ENCODE data around the gene DDX24.

DNA sequence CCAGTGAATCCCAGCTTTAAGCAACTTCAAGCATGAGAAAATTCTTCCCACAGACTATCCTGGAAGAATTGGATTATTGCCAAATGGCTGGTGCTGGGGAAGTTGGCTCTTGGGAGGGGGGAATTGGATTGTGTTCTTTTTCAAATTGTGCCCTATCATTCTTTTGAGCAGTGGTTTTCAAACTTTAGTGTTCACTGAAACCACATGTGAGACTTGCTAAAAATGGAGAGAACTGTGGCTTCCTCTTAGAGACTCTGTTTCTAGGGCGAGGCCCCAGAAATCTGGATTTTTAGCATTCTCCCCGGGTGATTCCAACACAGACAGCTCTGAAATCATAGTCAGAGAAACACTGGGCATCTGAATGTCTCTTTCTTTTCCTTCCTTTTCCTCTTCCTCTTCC, 69.2 kb downstream of the DDX24 start:
- TF ChIP-seq, protein P1, sequence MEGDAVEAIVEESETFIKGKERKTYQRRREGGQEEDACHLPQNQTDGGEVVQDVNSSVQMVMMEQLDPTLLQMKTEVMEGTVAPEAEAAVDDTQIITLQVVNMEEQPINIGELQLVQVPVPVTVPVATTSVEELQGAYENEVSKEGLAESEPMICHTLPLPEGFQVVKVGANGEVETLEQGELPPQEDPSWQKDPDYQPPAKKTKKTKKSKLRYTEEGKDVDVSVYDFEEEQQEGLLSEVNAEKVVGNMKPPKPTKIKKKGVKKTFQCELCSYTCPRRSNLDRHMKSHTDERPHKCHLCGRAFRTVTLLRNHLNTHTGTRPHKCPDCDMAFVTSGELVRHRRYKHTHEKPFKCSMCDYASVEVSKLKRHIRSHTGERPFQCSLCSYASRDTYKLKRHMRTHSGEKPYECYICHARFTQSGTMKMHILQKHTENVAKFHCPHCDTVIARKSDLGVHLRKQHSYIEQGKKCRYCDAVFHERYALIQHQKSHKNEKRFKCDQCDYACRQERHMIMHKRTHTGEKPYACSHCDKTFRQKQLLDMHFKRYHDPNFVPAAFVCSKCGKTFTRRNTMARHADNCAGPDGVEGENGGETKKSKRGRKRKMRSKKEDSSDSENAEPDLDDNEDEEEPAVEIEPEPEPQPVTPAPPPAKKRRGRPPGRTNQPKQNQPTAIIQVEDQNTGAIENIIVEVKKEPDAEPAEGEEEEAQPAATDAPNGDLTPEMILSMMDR (IDR thresholded peaks at IDR 0.05): no peak
- TF ChIP-seq POLR2A (IDR thresholded peaks at IDR 0.05): no peak
